ENCODE results near the gene MYLK2. TPM values are rescaled to one million over a fixed set of nuclear protein-coding genes. Genes with fewer than 3 reads are reported as not detected.

MYLK2 gene
- total RNA-seq, 1 donor from 2014 or later: 1.8 TPM

DNA sequence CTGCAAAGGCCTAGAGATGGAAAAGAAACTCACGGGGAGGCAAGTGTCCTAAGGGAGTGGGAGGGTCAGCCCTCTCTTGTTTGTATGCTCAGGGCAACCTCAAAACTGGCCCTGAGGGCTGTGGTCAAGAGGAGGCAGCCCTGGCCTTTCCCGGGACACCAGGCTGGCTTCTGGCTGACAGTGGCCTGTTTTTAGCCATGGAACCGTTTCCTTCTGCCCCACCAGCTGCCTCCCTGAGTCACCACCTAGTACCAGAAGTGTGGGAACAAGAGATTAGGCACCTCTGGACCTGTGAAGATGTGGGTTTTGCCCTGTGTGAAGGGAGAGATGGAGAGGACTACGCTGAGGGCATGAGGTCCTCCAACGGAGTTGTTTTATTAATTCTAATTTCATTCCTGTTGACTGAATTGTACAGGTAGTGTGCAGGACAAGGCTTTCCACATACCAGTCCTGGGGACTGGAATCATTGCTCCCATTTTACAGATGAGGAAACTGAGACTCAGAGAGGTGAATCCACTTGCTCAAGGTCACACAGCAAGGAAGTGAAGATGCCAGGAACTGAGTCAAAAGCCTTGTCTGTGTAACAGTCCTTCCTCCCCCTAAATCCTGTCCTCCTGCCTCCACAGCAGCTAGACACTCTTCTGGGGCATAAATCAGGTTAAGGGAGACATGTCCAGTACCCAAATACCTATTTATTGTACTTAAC lies 20.8 kb downstream of the MYLK2 start:
- Histone ChIP-seq H3K4me3 (ENCODE audit: low read depth, low read length) (no peak overlapping the region), H3K36me3 (ENCODE audit: control insufficient read depth, insufficient read depth, low read length) (no peaks in the 10 kb centered on the region), H3K27me3 (ENCODE audit: control insufficient read depth, insufficient read depth, low read length) (no peaks in the 10 kb centered on the region)
- TF ChIP-seq, protein P1, sequence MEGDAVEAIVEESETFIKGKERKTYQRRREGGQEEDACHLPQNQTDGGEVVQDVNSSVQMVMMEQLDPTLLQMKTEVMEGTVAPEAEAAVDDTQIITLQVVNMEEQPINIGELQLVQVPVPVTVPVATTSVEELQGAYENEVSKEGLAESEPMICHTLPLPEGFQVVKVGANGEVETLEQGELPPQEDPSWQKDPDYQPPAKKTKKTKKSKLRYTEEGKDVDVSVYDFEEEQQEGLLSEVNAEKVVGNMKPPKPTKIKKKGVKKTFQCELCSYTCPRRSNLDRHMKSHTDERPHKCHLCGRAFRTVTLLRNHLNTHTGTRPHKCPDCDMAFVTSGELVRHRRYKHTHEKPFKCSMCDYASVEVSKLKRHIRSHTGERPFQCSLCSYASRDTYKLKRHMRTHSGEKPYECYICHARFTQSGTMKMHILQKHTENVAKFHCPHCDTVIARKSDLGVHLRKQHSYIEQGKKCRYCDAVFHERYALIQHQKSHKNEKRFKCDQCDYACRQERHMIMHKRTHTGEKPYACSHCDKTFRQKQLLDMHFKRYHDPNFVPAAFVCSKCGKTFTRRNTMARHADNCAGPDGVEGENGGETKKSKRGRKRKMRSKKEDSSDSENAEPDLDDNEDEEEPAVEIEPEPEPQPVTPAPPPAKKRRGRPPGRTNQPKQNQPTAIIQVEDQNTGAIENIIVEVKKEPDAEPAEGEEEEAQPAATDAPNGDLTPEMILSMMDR (IDR thresholded peaks at IDR 0.05; ENCODE audit: insufficient read depth, low read length, poor library complexity, severe bottlenecking): no peak
- no peak for DNase-seq (ENCODE audit: low read depth)

DNA sequence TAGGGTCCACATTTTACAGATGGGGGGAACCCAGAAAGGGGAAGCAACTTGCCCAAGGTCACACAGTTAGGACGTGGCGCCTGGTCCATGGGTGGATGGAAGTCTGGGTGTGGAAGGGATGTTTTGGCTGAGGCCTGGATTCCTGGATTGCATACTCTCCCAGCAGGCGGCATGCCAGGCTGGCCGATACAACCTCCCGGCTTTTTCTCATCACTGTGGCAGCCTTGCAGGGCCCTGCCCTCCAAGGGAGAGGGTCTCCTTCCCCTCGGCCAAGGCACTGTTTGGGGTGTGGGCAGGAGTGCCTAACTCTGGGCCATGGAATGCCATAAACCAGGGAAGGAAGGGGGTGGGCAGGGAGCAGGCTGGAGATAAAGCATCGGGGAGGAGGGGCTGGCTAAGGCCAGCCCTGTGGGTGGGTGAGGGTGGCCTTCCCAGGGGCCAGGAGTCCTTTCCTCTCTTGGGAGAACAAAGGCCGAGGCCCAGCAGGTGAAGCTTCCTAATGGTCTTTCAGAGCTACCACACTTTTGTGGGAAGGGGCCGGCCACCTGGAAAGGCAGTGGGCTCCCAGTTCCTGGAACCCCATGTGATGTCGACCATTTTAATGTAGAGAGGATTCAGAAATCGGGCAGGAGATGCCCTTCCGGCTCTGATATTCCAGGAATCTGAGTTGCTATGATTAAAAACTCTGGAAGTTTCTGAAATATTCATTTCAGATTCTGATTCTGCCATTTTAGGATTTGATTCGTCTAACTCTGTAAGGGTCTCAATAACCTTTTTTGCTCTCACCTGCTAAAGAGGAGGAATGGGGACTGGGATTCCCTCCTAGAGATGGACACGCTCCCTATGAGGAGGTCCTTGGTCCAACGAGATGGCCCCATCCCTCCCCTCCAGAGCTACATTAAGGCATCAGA lies 22.0 kb downstream of the MYLK2 start:
- TF ChIP-seq, protein P1 (IDR thresholded peaks at IDR 0.05; ENCODE audit: insufficient read depth, low read length, poor library complexity, severe bottlenecking): no peak
- no peak overlapping the region for H3K4me3 ChIP-seq (ENCODE audit: low read depth, low read length)
- no peaks in the 10 kb centered on the region for H3K27me3 ChIP-seq (ENCODE audit: control insufficient read depth, insufficient read depth, low read length)
- DNase-seq (ENCODE audit: low read depth): no peak
- no peaks in the 10 kb centered on the region for H3K36me3 ChIP-seq (ENCODE audit: control insufficient read depth, insufficient read depth, low read length)

DNA sequence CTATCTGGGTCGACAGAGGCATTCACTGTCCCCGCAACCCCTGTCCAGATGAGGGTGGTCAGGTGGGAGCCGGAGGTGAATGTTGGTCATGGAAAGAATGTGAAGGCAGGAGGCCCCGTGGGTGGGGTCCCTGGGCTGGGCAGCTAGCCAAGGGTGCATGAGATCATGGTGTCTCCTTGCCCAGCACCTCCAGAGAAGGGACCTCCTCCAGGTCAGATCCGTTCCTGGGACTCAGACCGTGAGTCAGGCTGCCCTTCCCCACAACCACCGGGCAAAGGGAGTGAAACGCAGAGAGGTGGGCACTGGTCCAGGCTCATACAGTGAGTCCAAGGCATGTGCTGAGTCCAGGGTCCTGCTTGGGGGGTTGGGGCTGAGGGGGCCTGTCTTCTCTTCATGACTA lies 22.8 kb downstream of the MYLK2 start:
- no peak overlapping the region for H3K4me3 ChIP-seq (ENCODE audit: low read depth, low read length)
- no peaks in the 10 kb centered on the region for H3K36me3 ChIP-seq (ENCODE audit: control insufficient read depth, insufficient read depth, low read length)
- TF ChIP-seq, protein P1 (IDR thresholded peaks at IDR 0.05; ENCODE audit: insufficient read depth, low read length, poor library complexity, severe bottlenecking): no peak
- peak; percentile 85 for DNase-seq (ENCODE audit: low read depth)
- no peaks in the 10 kb centered on the region for H3K27me3 ChIP-seq (ENCODE audit: control insufficient read depth, insufficient read depth, low read length)

DNA sequence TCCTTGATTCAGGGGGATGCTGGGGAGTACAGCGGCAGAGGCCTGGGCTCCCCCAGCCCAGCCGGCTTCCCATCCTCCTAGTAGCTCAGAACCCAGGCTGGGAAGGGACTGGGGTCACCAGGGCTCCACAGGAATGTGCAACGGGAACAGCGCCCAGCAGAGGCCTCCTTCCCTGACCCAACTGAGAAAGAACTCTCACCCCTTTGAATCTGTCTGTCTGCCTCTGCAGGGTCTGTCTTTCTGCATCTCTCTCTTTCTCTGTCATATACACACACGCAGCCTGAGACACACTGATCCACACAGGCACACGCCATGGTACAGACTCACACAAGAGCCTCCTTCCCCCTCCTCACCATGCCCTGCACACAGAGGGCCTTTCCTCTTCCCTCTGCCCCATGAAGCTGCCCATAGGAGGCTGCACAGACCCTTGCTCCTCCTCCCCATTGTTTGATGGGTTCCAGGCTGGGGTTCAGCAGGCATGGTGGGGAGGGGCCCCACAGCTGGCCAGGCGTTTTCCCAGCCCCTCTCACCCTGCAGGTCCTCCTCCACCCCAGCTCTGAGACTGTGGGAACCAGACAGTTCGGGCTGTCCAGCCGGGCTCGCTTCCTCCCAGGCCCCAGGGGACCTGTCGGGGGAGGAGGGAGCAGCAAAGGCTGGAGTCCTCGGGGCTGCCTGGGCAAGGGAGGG lies 23.5 kb downstream of the MYLK2 start:
- H3K36me3 ChIP-seq (ENCODE audit: control insufficient read depth, insufficient read depth, low read length): no peaks in the 10 kb centered on the region
- TF ChIP-seq, protein P1 (IDR thresholded peaks at IDR 0.05; ENCODE audit: insufficient read depth, low read length, poor library complexity, severe bottlenecking): no peak
- H3K27me3 ChIP-seq (ENCODE audit: control insufficient read depth, insufficient read depth, low read length): no peaks in the 10 kb centered on the region
- DNase-seq (ENCODE audit: low read depth): no peak
- H3K4me3 ChIP-seq (ENCODE audit: low read depth, low read length): no peak overlapping the region

DNA sequence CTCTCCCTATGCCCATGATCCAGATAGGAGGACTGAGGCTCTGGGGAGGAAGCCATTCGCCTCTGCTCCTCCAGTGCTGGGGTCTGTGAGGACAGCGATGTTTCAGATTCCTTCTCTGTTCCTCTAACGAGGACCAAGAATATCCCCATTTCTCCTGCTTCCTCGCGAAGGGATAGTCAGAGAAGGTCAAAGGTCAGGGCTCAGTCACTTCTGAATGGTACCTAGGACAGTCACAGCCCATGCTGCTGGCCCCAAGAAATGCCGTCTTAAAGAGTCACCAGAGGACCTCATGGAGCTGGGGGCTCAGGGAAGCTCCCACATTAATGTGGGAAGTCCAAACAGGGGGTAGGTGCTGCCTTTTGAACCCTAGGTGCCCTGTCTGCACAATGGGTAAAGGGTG lies 24.1 kb downstream of the MYLK2 start:
- Histone ChIP-seq H3K36me3 (ENCODE audit: control insufficient read depth, insufficient read depth, low read length) (no peaks in the 10 kb centered on the region), H3K4me3 (ENCODE audit: low read depth, low read length) (no peak overlapping the region), H3K27me3 (ENCODE audit: control insufficient read depth, insufficient read depth, low read length) (peaks cover under 1% of the 10 kb centered on the region)
- DNase-seq (ENCODE audit: low read depth): no peak
- TF ChIP-seq, protein P1 (IDR thresholded peaks at IDR 0.05; ENCODE audit: insufficient read depth, low read length, poor library complexity, severe bottlenecking): no peak

Measured in kidney epithelial cell (primary cell).